ENCODE results near the gene CDK12. TPM values are rescaled to one million over a fixed set of nuclear protein-coding genes. Genes with fewer than 3 reads are reported as not detected.

The CDK12 gene
- total and polyA plus RNA-seq, 10 of the 15 experiments (the other 5 are each of a cell fraction or from before 2014, with no cell fraction given): 3.2 to 55.1 (median 31.9) TPM

DNA sequence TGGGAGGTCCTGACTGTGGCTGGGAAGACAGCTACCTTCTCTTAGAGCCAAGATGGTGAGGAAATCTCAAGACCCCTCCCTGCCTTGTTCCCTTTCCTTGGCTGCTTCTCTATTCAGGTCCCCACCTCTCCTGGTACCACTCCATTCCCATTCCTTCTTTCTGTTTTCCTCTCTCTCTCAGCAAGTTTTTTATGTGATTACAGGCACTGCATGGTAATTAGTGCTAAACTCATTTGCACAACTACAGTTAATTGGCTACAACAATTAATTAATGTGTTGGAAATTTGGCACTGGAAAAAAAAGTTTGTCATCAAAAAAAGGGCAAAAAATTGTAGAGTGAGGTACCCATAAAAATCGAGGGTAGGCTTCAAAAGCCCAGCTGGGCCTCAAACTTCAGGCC lies 101.1 kb downstream of the CDK12 start:
- Histone ChIP-seq H3K27ac (ENCODE audit: control insufficient read depth, insufficient read depth) (no peak overlapping the region), H2AFZ (ENCODE audit: control insufficient read depth, low read depth, low read length) (no peak overlapping the region), H3K27me3 (replicated peaks in 1 of 2; ENCODE audit: control insufficient read depth in 2 of 2, insufficient read depth in 2 of 2, low read length in 1 of 2) (no peaks in the 10 kb centered on the region), H4K20me1 (ENCODE audit: control insufficient read depth, insufficient read depth) (no peaks in the 10 kb centered on the region), H3K79me2 (ENCODE audit: control insufficient read depth, insufficient read depth, low read length) (no peaks in the 10 kb centered on the region), H3K4me1 (ENCODE audit: control insufficient read depth, insufficient read depth, low read length) (no peaks in the 10 kb centered on the region), H3K36me3 (ENCODE audit: control insufficient read depth in 2 of 2, insufficient read depth in 2 of 2, low read length in 1 of 2) (peaks cover 0 to 3% of the 10 kb centered on the region in 2 experiments; a peak in 1 of 4 replicates), H3K9me3 (replicated peaks; ENCODE audit: control insufficient read depth, insufficient read depth, low read length) (no peaks in the 10 kb centered on the region), H3K4me2 (ENCODE audit: control insufficient read depth, insufficient read depth) (no peak overlapping the region), H3K4me3 (no peak overlapping the region), H3K9ac (ENCODE audit: control insufficient read depth, insufficient read depth, low read length) (no peak overlapping the region)
- TF ChIP-seq MTA3 (IDR thresholded peaks at IDR 0.05; ENCODE audit: borderline replicate concordance, low read length): no peak
- TF ChIP-seq MLLT1 (IDR thresholded peaks at IDR 0.05): no peak
- BruUV-seq (replicated peaks): no TSS peak
- ChIA-PET SMC1A (ENCODE audit: uncharacterized antibody, unreplicated experiment) (no interaction called here), CTCF (no interaction called here), POLR2A (interaction anchor here (0.6 to 0.7 kb wide), 4 partner anchors 16 to 728 kb away, joined by 4 to 8 read pairs (median 6); no protein-coding TSS in a partner anchor), RAD21 (ENCODE audit: unreplicated experiment) (no interaction called here)
- in situ Hi-C loops (cut with MboI): no loop called here
- 33% methylated on average over 1 of the region's 1 CpG for WGBS (ENCODE audit: insufficient coverage, insufficient replicate concordance, low lambda C conversion rate, missing lambda C conversion rate)
- intact Hi-C loops (cut with micrococcal nuclease; ENCODE audit: unreplicated experiment): no loop called here
- no peak for ATAC-seq
- no peak for FAIRE-seq
- no peak for DNase-seq (ENCODE audit: low read depth, low spot score)

DNA sequence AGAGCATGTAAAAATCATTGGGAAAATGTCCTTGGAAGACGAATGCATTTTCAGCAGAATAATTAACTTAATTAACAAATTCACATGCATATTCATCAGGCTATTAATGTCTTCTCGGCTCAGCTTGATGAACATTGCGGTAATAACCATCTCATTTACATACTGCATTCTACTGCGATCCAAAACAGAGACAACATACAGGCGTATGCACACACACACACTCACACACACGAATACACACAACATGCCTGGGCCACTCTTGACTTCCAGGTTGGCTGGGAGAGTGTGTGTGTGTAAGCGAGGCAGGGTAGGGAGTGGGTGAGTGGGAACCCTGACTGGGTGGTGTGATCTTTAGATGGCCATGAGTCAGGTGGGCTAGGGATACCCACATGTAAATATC lies 101.7 kb downstream of the CDK12 start:
- H3K4me2 ChIP-seq (ENCODE audit: control insufficient read depth, insufficient read depth): no peak overlapping the region
- intact Hi-C loops (cut with micrococcal nuclease; ENCODE audit: unreplicated experiment): no loop called here
- 79% methylated on average over 7 of the region's 7 CpGs for WGBS (ENCODE audit: insufficient coverage, insufficient replicate concordance, low lambda C conversion rate, missing lambda C conversion rate)
- POLR2A ChIA-PET: no interaction called here
- no peak overlapping the region for H3K9ac ChIP-seq (ENCODE audit: control insufficient read depth, insufficient read depth, low read length)
- in situ Hi-C loops (cut with MboI): no loop called here
- H3K9me3 ChIP-seq (replicated peaks; ENCODE audit: control insufficient read depth, insufficient read depth, low read length): no peaks in the 10 kb centered on the region
- no peaks in the 10 kb centered on the region for H4K20me1 ChIP-seq (ENCODE audit: control insufficient read depth, insufficient read depth)
- SMC1A ChIA-PET (ENCODE audit: uncharacterized antibody, unreplicated experiment): no interaction called here
- FAIRE-seq (no peak), ATAC-seq (no peak), DNase-seq (ENCODE audit: low read depth, low spot score) (no peak)
- no peaks in the 10 kb centered on the region for H3K79me2 ChIP-seq (ENCODE audit: control insufficient read depth, insufficient read depth, low read length)
- RAD21 ChIA-PET (ENCODE audit: unreplicated experiment): no interaction called here
- H3K27ac ChIP-seq (ENCODE audit: control insufficient read depth, insufficient read depth): no peak overlapping the region
- no TSS peak for BruUV-seq (replicated peaks)
- CTCF ChIA-PET: no interaction called here
- H3K4me3 ChIP-seq: no peak overlapping the region
- H3K27me3 ChIP-seq (replicated peaks in 1 of 2; ENCODE audit: control insufficient read depth in 2 of 2, insufficient read depth in 2 of 2, low read length in 1 of 2): no peaks in the 10 kb centered on the region
- no peaks in the 10 kb centered on the region for H3K4me1 ChIP-seq (ENCODE audit: control insufficient read depth, insufficient read depth, low read length)
- no peak overlapping the region for H2AFZ ChIP-seq (ENCODE audit: control insufficient read depth, low read depth, low read length)
- H3K36me3 ChIP-seq (ENCODE audit: control insufficient read depth in 2 of 2, insufficient read depth in 2 of 2, low read length in 1 of 2): peaks cover 0 to 3% of the 10 kb centered on the region in 2 experiments; a peak in 1 of 4 replicates
- TF ChIP-seq PKNOX1 (IDR thresholded peaks at IDR 0.05) (no peak), NR2C2 (IDR thresholded peaks at IDR 0.05; ENCODE audit: borderline replicate concordance, control insufficient read depth, insufficient read length, low read depth) (no peak), ZBTB11 (CRISPR knock-in tag; IDR thresholded peaks at IDR 0.05) (no peak)
- TF ChIP-seq, protein P1, sequence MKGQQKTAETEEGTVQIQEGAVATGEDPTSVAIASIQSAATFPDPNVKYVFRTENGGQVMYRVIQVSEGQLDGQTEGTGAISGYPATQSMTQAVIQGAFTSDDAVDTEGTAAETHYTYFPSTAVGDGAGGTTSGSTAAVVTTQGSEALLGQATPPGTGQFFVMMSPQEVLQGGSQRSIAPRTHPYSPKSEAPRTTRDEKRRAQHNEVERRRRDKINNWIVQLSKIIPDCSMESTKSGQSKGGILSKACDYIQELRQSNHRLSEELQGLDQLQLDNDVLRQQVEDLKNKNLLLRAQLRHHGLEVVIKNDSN (IDR thresholded peaks at IDR 0.05; ENCODE audit: borderline replicate concordance, extremely low read length, insufficient read depth, low read depth, low read length): no peak

Data from GM12878 (cell line).